GM23248 (cell line): ENCODE measurements around the gene PCDHGA6.

Source experiments
- EZH2 ChIP-seq: fragments of 200-600 bp; sonication (generic); IDR thresholded peaks from 2 replicates; pipeline ENCODE4 v1.6.1; 2018; ENCODE audit warnings: antibody characterized with exemption, mild to moderate bottlenecking; ENCODE audit not compliant: insufficient read depth, poor library complexity, severe bottlenecking
- EZH2phosphoT487 ChIP-seq: fragments of 200-600 bp; sonication (generic); IDR thresholded peaks from 2 replicates; pipeline ENCODE4 v1.6.1; 2018; ENCODE audit warnings: antibody characterized with exemption, moderate library complexity, mild to moderate bottlenecking, low read depth; ENCODE audit not compliant: insufficient read depth

DNA sequence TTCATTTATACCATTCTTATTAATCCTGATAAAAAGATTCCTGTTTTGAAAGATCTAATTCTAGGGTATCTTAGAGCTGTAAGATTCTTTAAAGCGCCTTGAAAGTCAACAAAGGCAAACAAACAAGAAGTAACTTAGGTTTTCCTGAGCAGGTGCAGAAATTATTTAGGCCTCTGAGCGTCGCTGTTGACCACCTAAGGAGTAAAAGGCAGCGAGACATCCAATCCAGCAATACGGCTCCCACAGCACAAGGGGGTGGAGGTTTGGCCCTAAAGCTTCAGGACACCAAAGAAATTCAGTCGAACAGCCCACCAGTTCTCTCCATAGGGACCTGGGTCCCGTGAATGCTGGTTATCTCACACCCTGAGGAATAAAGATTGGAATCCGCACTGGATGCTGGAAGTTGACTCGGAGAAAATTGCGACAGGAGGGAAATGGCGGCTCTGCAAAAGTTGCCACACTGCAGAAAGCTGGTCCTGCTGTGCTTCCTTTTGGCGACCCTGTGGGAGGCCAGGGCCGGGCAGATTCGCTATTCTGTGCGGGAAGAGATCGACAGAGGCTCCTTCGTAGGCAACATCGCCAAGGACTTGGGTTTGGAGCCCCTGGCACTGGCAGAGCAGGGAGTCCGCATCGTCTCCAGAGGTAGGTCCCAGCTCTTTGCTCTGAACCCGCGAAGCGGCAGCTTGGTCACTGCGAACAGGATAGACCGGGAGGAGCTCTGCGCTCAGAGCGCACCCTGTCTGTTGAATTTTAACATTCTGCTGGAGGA, 35.0 kb upstream of the PCDHGA6 start, which contains the start of gene PCDHGA2:
- TF ChIP-seq EZH2 (no peak), EZH2phosphoT487 (no peak)
